Upper lobe of left lung (tissue), 4 donors: ENCODE results near the gene AK1.

Experiments used
- EP300 ChIP-seq, 4 donors: sonication (generic); formaldehyde crosslinking; IDR thresholded peaks; one replicate each; pipeline ENCODE4 v1.5.1; 2017; ENCODE audit warnings: antibody characterized with exemption in 4 of 4, control low read depth in 2 of 4
- POLR2A ChIP-seq, 4 donors: fragments of 450-650 bp; IDR thresholded peaks; one replicate each; pipeline ENCODE4 v1.5.1; 2016 to 2017; ENCODE audit warnings: antibody characterized with exemption in 4 of 4, mild to moderate bottlenecking in 2 of 4
- POLR2AphosphoS5 ChIP-seq, 2 donors: sonication (generic); formaldehyde crosslinking; IDR thresholded peaks; one replicate each; pipeline ENCODE4 v1.5.1; 2017; ENCODE audit warnings: antibody characterized with exemption in 2 of 2
- TF ChIP-seq, protein P1 (sequence below), 6 experiments: fragments of 450-650 bp in 4 of 6; fragments of 200-600 bp in 2 of 6; sonication (generic) in 2 of 6; IDR thresholded peaks; one replicate each; pipeline ENCODE4 v1.5.1; 2016 to 2019; ENCODE audit warnings: antibody characterized with exemption in 6 of 6

DNA sequence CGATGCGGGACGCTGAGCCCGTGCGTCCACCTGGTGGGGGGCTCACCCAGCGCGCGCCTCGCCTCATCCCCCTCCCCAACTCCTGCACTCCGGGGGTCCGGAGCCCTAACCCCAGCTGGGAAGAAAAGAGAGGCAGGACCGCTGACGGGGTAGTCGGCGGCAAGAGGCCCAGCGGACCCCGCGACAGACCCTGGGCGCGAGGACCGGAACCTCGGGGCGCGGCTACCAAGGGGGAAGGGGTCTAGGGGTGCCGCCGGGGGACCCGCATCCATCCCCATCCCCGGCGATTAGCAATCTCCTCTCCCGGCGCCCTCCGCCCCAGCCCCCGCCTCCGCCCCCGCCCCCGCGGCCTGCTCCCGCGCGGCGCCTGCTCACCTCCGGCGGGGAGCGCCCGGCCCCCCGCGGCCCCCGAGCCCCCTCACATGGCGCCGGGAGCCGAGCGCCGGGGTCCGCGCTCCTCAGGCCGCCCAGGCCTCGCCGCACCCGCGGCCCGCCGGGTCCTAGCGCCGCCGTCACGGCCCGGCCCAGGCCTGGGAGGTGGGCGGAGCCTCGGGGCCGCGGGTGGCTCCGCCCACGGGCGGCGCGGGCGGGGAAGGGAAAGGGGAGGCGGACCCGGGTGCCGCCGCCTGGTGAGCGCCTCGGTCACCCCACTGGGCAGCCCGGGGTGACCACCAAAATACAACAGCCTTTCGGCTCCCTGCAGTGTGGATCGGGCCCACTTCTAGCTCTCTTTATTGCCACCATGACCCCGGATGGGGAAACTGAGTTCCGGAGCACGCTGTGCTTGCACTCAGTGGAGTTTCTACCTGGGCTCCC lies 21.9 kb upstream of the AK1 start, which contains the start of gene ST6GALNAC6:
- TF ChIP-seq, protein P1, sequence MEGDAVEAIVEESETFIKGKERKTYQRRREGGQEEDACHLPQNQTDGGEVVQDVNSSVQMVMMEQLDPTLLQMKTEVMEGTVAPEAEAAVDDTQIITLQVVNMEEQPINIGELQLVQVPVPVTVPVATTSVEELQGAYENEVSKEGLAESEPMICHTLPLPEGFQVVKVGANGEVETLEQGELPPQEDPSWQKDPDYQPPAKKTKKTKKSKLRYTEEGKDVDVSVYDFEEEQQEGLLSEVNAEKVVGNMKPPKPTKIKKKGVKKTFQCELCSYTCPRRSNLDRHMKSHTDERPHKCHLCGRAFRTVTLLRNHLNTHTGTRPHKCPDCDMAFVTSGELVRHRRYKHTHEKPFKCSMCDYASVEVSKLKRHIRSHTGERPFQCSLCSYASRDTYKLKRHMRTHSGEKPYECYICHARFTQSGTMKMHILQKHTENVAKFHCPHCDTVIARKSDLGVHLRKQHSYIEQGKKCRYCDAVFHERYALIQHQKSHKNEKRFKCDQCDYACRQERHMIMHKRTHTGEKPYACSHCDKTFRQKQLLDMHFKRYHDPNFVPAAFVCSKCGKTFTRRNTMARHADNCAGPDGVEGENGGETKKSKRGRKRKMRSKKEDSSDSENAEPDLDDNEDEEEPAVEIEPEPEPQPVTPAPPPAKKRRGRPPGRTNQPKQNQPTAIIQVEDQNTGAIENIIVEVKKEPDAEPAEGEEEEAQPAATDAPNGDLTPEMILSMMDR (IDR thresholded peaks at IDR 0.05) = peak in 2 of 6 experiments; percentile 10 to 13
- TF ChIP-seq POLR2A (IDR thresholded peaks at IDR 0.05) = peak in 2 of 4 donors; percentile 48 to 59
- TF ChIP-seq POLR2AphosphoS5 (IDR thresholded peaks at IDR 0.05) = peak in 1 of 2 donors; percentile 43
- TF ChIP-seq EP300 (IDR thresholded peaks at IDR 0.05) = no peak
